GM23248 (cell line): ENCODE data around the gene GOPC.

Source experiments
- EZH2 ChIP-seq: fragments of 200-600 bp; sonication (generic); IDR thresholded peaks from 2 replicates; pipeline ENCODE4 v1.6.1; 2018; ENCODE audit warnings: antibody characterized with exemption, mild to moderate bottlenecking; ENCODE audit not compliant: insufficient read depth, poor library complexity, severe bottlenecking
- EZH2phosphoT487 ChIP-seq: fragments of 200-600 bp; sonication (generic); IDR thresholded peaks from 2 replicates; pipeline ENCODE4 v1.6.1; 2018; ENCODE audit warnings: antibody characterized with exemption, moderate library complexity, mild to moderate bottlenecking, low read depth; ENCODE audit not compliant: insufficient read depth

DNA sequence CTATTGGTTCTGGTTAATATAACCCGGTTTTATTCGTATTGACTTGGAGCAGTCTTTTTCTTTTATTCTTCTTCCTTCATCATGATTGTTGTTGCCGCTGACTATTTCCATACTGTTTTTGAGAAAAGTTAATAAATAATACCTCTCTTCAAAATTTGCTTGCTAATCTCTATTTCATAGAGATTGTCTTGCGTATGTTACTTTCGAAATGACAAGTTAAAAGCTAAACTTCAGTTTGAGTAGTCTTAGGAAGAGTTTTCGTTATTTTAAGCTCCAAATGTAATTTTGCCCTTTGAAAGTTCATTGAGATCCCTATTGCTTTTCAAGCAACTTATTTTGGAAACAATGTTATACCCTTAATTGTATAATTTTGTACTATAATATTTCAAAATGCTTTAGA lies 83.4 kb downstream of the GOPC start:
- no peak for TF ChIP-seq EZH2phosphoT487
- no peak for TF ChIP-seq EZH2
